GM18870 (cell line): ENCODE measurements around the gene HMCN2.
"Not testable (repeated sequence)": the region's sequence is repeated elsewhere in the genome, so short reads cannot be mapped to it uniquely, and the experiment has no call there.

Experiments
- ATAC-seq: cut with Tn5 transposase; IDR thresholded peaks from one replicate; pipeline ENCODE4 v1.9.1; 2021; ENCODE audit warnings: moderate library complexity; ENCODE audit not compliant: unreplicated experiment

Gene HMCN2

DNA sequence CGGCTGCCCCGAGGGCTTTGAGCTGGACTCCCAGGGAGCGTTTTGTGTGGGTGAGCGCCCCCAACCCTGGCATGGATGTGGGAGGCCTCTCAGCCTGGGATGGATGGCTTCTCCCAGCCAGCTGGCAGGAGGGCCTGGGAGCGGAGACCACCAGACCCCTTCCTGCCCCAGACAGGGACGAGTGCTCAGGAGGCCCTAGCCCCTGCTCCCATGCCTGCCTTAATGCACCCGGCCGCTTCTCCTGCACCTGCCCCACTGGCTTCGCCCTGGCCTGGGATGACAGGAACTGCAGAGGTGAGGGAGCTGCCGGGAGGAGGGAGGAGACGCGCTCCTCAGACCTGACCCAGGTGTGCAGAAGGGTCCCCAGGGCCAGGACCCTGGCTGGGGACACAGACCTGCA is 161.8 kb downstream of the HMCN2 start:
- ATAC-seq, result no peak

DNA sequence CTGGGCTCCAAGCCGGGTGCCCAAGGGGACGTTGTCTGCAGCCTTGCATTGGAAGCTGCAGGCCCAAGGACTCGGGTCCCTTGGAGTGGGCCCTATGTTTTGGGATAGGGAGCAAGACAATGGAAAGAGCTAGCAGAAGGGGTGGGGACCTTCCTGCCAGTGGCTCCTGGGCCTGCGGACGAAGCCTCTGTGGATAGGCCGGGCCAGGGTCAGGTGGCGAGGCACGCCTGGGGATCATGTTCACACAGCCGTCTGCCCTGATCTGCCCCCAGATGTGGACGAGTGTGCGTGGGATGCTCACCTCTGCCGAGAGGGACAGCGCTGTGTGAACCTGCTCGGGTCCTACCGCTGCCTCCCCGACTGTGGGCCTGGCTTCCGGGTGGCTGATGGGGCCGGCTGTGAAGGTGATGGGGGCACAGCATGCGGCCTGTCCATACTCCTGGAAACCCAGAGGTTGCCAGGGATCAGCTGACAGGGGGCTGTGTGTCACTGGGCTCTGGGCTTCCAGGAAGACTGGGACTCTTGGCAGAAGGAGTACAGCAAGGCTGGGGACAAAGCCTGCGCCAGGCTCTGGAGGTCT is 162.6 kb downstream of the HMCN2 start:
- ATAC-seq, result no peak

DNA sequence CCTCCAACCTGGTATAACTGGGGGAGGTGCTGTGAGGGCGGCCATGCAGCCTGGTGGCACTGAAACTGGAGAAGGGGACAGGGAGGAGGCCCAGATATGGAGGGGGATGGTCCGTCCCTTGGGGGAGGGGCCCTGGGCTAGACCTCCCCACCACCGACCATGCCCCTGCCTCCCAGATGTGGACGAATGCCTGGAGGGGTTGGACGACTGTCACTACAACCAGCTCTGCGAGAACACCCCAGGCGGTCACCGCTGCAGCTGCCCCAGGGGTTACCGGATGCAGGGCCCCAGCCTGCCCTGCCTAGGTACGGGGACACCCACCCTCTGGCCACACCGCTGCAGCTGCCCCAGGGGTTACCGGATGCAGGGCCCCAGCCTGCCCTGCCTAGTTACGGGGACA is 163.8 kb downstream of the HMCN2 start:
- ATAC-seq, result no peak

DNA sequence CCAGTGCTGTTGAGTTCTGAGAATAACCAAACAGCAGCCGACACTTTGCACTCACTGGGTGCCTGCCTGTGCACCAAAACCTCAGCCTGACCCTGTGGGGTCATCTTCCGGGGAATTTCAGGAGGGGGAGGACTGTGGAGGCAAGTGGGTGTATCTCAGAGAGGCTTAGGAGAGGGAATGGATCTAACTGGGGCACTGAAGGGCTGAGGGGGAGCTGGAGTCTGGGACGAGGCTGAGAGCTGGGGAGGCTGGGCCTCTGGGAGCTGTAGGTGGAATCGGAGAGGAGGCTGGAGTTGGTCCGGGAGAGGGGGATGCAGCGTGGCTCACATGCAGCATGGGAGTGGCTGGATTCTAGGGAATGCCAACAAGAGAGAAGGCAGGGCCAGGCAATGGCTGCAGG is 164.3 kb downstream of the HMCN2 start:
- no peak for ATAC-seq

DNA sequence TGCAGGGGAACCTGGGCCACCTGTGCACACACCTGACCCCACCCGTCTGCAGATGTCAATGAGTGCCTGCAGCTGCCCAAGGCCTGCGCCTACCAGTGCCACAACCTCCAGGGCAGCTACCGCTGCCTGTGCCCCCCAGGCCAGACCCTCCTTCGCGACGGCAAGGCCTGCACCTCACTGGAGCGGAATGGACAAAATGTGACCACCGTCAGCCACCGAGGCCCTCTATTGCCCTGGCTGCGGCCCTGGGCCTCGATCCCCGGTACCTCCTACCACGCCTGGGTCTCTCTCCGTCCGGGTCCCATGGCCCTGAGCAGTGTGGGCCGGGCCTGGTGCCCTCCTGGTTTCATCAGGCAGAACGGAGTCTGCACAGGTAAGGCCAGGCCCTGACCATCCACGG is 164.7 kb downstream of the HMCN2 start:
- ATAC-seq, result no peak

DNA sequence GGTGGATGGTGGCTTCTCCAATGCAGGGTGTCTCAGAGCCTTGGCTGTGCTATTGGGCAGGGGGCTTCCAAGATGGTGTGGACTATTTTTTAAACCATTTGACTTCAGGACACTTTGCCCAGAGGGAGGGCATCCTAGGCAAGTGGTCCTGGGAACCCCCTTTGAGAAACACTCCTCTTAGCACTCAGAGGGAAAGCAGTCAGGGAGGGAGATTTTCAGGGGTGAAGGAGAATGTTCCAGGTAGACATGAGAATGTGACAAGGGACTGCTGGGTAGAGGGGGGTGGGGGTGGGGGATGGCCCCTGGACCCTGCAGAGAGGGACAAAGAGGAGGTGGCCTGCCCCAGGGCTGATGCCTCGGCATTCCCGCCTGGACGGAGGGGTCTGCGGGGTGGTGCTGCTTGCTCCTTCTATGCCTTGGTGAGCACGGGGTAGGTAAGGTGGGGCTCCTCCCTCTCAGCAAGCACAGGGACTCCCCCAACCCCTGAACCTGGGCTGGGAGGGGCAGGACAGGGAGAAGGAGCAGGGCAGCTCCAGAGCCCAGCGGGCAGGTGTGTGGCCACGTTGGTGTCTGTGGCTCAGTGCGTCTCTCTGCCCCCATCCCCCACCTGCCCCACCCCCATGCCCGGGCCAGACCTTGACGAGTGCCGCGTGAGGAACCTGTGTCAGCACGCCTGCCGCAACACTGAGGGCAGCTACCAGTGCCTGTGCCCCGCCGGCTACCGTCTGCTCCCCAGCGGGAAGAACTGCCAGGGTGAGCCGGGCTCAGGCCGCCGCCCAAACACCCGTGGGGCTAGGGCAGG is 165.4 kb downstream of the HMCN2 start:
- ATAC-seq, result no peak

DNA sequence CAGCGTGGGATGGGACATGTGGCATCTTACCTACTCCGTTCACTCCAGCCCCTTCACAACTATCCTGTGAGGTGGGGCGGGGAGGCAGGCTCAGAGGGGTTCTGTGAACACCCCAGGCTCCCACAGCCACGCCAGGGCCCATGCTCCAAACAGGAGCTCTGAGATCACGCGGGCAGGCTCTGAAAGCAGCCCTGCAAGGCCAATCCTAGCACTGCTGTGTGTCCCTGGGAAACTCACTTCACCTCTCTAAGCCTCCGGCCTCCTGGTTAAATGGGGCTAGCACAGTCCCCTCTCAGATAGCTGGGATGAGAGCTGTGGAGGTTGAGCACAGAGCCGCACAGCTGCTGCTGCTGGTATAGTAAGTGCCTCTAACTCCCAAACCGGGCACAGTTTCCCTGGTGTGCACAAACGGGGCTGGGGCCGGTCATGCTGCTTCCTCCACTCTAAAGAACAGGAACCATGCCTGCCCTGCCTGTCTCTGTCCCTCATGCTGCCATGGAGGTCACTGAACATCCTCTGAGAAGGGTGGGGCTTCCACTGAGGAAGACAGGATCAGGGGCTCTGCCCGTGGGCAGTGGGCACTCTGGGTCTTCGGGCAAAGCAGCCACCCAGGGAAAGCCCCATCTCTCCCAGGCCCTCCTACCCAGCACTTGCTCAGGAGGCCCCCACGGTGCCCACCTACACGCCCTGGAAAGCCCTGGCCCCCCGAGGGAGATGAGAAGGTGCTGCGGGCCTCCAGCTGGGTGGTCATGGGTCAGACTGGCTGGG is 166.2 kb downstream of the HMCN2 start:
- no peak for ATAC-seq

DNA sequence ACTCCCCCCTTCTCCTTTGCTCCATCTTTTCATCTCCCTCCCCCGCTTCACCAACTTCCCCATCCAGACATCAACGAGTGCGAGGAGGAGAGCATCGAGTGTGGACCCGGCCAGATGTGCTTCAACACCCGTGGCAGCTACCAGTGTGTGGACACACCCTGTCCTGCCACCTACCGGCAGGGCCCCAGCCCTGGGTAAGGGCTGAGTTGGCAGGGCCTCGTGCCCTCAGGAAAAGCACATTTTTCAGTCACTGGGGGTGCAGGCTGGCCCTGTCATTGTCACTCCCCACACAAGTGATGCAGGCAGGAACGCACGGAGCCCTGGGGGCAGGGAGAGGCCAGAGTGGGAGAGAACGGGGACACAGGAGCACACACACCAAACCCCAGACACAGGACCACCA is 166.8 kb downstream of the HMCN2 start:
- ATAC-seq, result no peak

DNA sequence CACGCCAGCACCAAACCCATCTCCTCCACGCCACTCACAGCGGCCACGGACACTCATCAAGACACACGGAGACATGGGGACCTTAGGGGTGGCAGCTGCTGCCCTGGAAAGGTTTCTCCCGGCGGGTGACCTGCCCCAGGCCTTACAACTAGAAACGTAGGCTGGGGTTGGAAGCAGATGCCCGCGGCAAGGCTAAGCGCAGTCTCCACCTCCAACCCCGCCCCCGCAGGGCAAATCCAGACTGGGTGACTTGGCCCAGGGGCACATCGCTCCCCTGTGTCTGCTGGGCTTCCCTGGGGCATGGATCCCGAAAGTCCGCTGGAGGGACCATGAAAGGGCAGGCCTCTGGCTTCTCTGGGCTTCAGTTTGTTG is 167.2 kb downstream of the HMCN2 start:
- no peak for ATAC-seq

DNA sequence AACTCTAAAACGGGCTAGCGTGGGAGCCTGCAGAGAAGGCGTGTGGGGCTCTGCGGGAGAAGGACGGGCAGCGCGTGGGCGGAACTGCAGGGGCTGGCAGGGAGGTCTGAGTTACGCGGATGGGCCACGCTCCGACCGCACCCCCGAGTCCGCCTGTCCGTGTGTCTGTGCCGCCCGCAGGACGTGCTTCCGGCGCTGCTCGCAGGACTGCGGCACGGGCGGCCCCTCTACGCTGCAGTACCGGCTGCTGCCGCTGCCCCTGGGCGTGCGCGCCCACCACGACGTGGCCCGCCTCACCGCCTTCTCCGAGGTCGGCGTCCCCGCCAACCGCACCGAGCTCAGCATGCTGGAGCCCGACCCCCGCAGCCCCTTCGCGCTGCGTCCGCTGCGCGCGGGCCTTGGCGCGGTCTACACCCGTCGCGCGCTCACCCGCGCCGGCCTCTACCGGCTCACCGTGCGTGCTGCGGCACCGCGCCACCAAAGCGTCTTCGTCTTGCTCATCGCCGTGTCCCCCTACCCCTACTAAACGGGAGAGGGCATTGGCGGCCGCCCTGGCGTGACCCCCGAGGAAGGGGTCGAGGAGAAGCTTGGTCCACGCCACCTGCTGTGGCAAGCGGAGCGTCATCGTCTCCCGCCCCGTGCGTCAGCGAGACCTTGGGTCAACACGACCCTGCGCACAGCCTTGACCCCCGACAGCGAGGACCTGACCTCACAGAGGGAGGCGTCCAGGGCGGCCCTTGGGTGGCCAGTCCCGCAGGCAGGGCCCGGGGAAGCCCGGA is 167.8 kb downstream of the HMCN2 start:
- no peak for ATAC-seq

DNA sequence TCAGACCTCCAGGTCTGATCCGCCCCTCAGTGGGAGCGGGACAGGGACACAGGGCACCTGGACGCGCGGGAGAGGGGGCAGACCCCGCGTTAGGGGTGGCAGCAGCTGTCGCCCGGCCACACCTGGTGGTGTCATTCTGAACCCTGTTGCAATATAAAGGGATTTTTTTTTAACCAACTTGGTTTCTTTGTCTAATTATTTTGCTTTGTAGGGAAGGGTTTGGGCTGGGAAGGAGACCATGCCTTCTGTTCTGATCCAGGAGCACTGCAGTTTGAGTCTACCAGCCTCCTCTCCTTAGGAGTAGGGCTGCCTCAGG is 168.3 kb downstream of the HMCN2 start:
- ATAC-seq, result no peak

DNA sequence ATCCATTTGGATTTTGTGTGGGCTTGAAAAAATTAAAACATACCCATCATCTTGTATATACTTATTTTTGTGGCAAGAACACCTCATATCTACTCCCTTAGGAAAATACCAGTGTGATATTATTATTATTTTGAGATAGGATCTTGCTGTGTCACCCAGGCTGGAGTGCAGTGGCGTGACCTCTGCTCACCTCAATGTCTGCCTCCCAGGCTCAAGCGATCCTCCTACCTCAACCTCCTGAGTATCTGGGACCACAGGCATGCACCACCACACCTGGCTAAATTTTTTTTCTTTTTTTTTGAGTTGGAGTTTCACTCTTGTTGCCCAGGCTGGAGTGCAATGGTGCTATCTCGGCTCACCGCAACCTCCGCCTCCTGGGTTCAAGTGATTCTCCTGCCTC is 169.1 kb downstream of the HMCN2 start:
- ATAC-seq, result not testable (repeated sequence)

DNA sequence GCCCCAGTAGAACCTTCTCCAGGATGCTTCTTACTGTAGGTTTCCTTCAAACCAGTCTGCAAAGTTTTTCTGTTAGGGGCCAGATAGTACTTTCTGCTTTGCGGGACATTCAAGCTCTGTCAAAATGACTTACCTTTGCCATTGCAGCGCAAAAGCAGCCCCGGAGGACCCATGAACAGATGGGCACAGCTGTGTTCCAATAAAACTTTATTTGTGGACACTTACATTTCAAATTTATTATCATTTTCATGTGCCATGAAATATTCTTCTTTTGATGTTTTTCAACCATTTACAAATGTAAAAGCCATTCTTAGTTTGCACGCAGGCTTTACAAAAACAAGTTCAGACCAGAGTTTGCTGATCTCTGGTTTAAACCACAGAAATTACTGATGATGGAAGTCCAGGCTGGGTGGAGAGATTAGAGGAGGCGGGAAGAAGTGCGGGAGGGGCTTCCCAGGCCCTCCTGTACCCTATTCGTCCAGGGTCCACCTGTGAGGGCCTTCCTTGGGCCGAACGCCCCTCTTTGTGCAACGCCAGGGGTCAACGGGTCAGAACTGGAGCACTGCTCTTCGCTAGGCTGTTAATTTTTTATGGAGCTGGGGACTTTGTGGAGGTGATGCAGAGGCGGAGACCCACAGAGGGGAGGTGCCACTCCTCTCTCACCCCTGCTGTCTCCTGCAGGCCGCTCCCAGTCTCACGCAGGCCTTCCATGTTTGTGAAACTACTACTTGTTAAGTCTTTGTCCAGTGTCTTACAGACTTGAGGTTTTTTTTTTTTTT is 171.6 kb downstream of the HMCN2 start:
- no peak for ATAC-seq

DNA sequence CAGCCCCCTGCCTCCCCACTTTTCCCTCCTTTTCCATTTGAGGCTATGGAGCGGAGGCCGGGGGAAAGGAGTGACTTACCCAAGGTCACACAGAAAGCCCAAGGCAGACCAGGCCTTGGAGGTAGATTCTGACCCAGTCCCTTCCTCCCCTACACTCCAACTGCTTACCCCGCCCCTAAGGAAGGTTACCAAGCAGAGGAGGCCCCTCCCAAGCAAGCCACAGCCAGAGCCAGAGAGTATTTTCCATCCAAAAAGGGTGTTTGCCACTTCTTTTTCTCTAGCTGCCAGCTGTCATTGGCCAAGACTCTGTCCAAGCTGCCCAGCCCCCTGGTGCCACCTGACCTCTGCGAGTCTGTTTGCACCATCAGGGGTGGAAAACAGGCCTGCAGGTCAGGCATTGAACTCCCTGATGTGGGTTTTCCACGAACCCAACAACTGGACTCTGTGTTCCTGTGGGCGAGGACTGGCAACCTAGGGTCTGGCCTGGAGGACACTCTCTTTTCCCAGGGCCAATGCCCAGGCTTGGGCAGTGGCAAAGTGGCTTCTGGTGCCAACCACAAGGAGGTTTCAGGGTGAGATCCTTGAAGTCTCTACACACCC is 172.9 kb downstream of the HMCN2 start:
- no peak for ATAC-seq

DNA sequence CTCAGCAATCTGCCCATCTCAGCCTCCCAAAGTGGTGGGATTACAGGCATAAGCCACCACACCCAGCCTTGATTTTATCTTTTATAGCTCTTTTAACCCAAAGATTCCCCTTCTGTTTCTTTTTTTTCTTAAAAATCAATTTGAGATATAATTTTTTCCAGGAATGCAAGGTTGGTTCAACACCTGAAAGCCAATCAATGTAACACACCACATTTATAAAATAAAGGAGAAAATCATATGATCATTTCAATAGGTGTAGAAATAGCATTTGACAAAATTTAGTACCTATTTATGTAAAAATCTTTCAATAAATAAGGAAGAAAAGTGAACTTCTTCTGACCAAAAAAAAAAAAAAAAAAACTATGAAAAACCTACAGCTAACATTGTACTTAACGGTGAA is 175.5 kb downstream of the HMCN2 start:
- no peak for ATAC-seq

DNA sequence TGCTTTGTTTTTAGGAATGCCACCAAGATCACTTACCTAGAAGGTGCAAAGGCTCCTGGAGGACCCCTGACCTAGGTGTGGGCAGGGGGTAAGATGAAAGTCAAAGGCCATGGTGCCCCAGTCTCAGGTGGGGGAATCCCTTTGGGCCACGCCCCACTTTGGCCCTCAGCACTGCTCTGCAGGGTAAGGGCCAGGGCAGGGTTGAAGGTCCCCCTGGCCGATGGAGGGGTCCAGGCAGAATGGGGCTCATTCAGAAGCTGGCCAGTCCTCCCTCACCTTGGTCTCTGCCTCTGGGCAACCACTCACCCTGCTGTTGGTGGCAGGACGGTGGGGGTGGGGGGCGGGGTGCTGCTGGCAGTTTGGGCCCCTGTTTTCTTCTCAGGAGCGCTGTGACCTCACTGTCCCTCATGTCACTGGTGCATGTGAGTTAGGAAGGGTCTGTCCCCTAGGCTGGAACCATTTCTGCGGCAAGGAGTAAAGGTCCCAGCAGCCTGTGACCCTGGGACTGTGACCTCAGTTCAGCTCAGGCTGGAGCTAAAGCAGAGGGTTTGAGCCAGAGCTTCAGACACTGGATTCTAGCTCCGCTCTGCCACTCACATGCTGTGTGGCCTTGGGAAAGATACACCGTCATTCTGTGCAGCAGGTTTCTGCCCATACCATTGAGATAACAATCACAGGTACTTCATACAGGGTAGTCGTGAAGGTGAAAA is 177.3 kb downstream of the HMCN2 start:
- ATAC-seq, result no peak

DNA sequence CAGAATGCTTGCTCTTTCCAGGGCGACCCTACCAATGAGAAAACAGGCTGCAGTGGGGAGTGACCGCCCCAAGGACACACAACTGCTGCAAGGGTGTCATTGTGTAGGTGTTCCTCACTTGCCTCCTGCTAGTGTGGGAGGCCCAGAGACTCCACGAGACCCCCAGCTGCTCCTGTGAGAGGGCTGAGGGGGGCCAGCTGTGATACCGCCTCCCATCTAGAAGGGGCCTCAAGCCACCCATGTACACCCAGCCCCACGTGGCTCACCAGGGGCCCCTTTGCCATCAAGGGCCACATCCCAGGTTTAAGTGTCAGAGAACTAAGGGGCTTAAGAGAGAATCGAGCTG is 177.9 kb downstream of the HMCN2 start:
- no peak for ATAC-seq

DNA sequence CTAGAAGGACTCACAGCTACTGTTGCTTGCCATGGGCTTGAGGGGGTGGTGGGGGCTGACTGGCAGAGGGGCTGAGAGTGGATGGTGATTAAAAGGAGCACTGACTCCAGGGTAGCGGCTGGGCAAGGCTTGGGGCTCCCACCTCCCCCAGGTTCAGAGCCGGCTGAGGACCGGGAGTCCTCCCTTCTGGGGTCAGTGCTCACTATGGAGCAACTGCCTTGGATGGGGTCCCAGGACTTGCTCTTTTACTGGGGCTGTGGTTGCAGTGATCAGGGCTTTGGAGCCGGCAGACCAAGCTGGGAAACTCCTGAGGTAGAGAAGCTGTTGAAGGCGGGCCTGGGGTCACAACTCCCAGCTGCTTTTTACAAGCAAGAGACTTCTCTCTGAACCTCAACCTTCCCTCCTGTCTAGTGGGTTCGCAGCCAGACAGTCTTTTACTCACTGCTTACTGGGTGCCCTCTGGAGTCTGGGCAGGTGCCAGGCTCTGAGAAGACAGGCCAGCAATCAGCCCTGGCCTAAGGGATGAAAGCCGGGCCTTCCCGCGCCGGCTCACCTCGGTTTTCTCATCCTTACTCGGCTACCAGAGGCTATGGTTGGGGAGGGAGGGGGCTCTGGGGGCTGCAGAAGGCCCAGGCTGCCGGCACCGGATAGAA is 178.4 kb downstream of the HMCN2 start:
- no peak for ATAC-seq

DNA sequence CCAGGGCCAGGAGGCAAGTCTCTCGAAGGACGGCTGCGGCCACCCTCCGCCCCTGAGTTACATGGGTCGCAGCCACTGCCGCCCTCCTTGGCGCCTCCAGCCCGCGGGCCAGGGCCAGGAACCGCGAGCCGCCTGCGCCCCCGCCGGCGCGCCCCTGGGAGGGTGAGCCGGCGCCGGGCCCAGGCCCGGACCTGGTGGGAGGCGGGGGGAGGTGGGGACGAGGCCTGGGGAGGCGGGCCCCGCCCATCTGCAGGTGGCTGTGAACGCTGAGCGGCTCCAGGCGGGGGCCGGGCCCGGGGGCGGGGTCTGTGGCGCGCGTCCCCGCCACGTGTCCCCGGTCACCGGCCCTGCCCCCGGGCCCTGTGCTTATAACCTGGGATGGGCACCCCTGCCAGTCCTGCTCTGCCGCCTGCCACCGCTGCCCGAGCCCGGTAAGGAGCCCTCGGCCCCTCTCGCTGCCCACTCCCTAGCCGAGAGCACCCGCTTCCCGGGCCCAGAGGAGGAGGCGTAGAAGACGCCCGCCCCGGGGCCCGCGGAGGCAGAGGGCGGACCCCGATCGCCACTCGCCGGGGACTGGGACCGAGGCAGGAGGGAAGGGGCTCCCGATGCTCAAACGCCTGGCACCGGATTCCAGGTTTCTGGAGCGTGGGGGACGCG is 179.1 kb downstream of the HMCN2 start, which contains the start of gene ASS1:
TSS of gene ASS1 (plus strand) at position 397 of the 657 bp plus-strand sequence. CDS start 7,268 bp downstream, outside the sequence.
- no peak for ATAC-seq
